ENCODE measurements around the gene DHX15.

Gene DHX15

GRCh38 chr4:24551492-24552289 is 32.7 kb downstream of the DHX15 start:
- H3K27ac ChIP-seq (ENCODE audit: low read depth, low read length) = no peak overlapping the region
- peaks cover 12 to 29% (median 28%) of the 10 kb centered on the region in 5 donors for H3K36me3 ChIP-seq (ENCODE audit: control insufficient read depth in 5 of 5, insufficient read depth in 5 of 5, low read length in 5 of 5)
- no peaks in the 10 kb centered on the region for H3K27me3 ChIP-seq (ENCODE audit: control insufficient read depth in 5 of 5, insufficient read depth in 4 of 5, low read length in 5 of 5)
- peak overlapping the region in 1 of 5 donors; percentile 4 for H3K9ac ChIP-seq (ENCODE audit: low read length in 5 of 5)
- no peaks in the 10 kb centered on the region for H3K9me3 ChIP-seq (ENCODE audit: control insufficient read depth in 5 of 5, low read length in 5 of 5)
- H3K4me1 ChIP-seq (ENCODE audit: control insufficient read depth in 5 of 5, insufficient read depth in 5 of 5, low read length in 5 of 5) = peaks cover 0 to 11% (median 5%) of the 10 kb centered on the region in 5 donors
- H3K4me3 ChIP-seq (ENCODE audit: low read depth in 1 of 5, low read length in 5 of 5) = no peak overlapping the region

GRCh38 chr4:24550441-24551175 is 33.7 kb downstream of the DHX15 start:
- Histone ChIP-seq H3K4me3 (ENCODE audit: low read depth in 1 of 5, low read length in 5 of 5) (no peak overlapping the region), H3K4me1 (ENCODE audit: control insufficient read depth in 5 of 5, insufficient read depth in 5 of 5, low read length in 5 of 5) (peaks cover 0 to 14% (median 4%) of the 10 kb centered on the region in 5 donors), H3K27me3 (ENCODE audit: control insufficient read depth in 5 of 5, insufficient read depth in 4 of 5, low read length in 5 of 5) (no peaks in the 10 kb centered on the region), H3K9ac (ENCODE audit: low read length in 5 of 5) (no peak overlapping the region), H3K36me3 (ENCODE audit: control insufficient read depth in 5 of 5, insufficient read depth in 5 of 5, low read length in 5 of 5) (peaks cover 12 to 29% (median 26%) of the 10 kb centered on the region in 5 donors), H3K27ac (ENCODE audit: low read depth, low read length) (no peak overlapping the region), H3K9me3 (ENCODE audit: control insufficient read depth in 5 of 5, low read length in 5 of 5) (no peaks in the 10 kb centered on the region)

- peaks cover 11 to 29% (median 18%) of the 10 kb centered on the region in 5 donors for H3K36me3 ChIP-seq (ENCODE audit: control insufficient read depth in 5 of 5, insufficient read depth in 5 of 5, low read length in 5 of 5)
- no peaks in the 10 kb centered on the region for H3K9me3 ChIP-seq (ENCODE audit: control insufficient read depth in 5 of 5, low read length in 5 of 5)
- H3K4me1 ChIP-seq (ENCODE audit: control insufficient read depth in 5 of 5, insufficient read depth in 5 of 5, low read length in 5 of 5) = peaks cover 0 to 20% (median 8%) of the 10 kb centered on the region in 5 donors
- H3K9ac ChIP-seq (ENCODE audit: low read length in 5 of 5) = no peak overlapping the region
- no peak overlapping the region for H3K27ac ChIP-seq (ENCODE audit: low read depth, low read length)
- H3K4me3 ChIP-seq (ENCODE audit: low read depth in 1 of 5, low read length in 5 of 5) = no peak overlapping the region
- no peaks in the 10 kb centered on the region for H3K27me3 ChIP-seq (ENCODE audit: control insufficient read depth in 5 of 5, insufficient read depth in 4 of 5, low read length in 5 of 5)
Observed at GRCh38 chr4:24547979-24548378, 36.4 kb downstream of the DHX15 start.

GRCh38 chr4:24544208-24544988 is 40.0 kb downstream of the DHX15 start:
- Histone ChIP-seq H3K9ac (ENCODE audit: low read length in 5 of 5) (no peak overlapping the region), H3K9me3 (ENCODE audit: control insufficient read depth in 5 of 5, low read length in 5 of 5) (no peaks in the 10 kb centered on the region), H3K27me3 (ENCODE audit: control insufficient read depth in 5 of 5, insufficient read depth in 4 of 5, low read length in 5 of 5) (no peaks in the 10 kb centered on the region), H3K27ac (ENCODE audit: low read depth, low read length) (no peak overlapping the region), H3K4me1 (ENCODE audit: control insufficient read depth in 5 of 5, insufficient read depth in 5 of 5, low read length in 5 of 5) (peaks cover 0 to 10% (median 3%) of the 10 kb centered on the region in 5 donors), H3K4me3 (ENCODE audit: low read depth in 1 of 5, low read length in 5 of 5) (no peak overlapping the region), H3K36me3 (ENCODE audit: control insufficient read depth in 5 of 5, insufficient read depth in 5 of 5, low read length in 5 of 5) (peaks cover 34 to 54% (median 43%) of the 10 kb centered on the region in 5 donors)

- peaks cover 42 to 60% (median 50%) of the 10 kb centered on the region in 5 donors for H3K36me3 ChIP-seq (ENCODE audit: control insufficient read depth in 5 of 5, insufficient read depth in 5 of 5, low read length in 5 of 5)
- no peaks in the 10 kb centered on the region for H3K27me3 ChIP-seq (ENCODE audit: control insufficient read depth in 5 of 5, insufficient read depth in 4 of 5, low read length in 5 of 5)
- H3K27ac ChIP-seq (ENCODE audit: low read depth, low read length) = no peak overlapping the region
- H3K4me3 ChIP-seq (ENCODE audit: low read depth in 1 of 5, low read length in 5 of 5) = no peak overlapping the region
- H3K9ac ChIP-seq (ENCODE audit: low read length in 5 of 5) = no peak overlapping the region
- peaks cover 0 to 3% (median 0%) of the 10 kb centered on the region in 5 donors for H3K4me1 ChIP-seq (ENCODE audit: control insufficient read depth in 5 of 5, insufficient read depth in 5 of 5, low read length in 5 of 5)
- no peaks in the 10 kb centered on the region for H3K9me3 ChIP-seq (ENCODE audit: control insufficient read depth in 5 of 5, low read length in 5 of 5)
Observed at GRCh38 chr4:24537025-24537424, 47.3 kb downstream of the DHX15 start.

GRCh38 chr4:24535399-24535798 is 49.0 kb downstream of the DHX15 start:
- Histone ChIP-seq H3K4me3 (ENCODE audit: low read depth in 1 of 5, low read length in 5 of 5) (no peak overlapping the region), H3K27ac (ENCODE audit: low read depth, low read length) (no peak overlapping the region), H3K27me3 (ENCODE audit: control insufficient read depth in 5 of 5, insufficient read depth in 4 of 5, low read length in 5 of 5) (no peaks in the 10 kb centered on the region), H3K4me1 (ENCODE audit: control insufficient read depth in 5 of 5, insufficient read depth in 5 of 5, low read length in 5 of 5) (peaks cover 0 to 3% (median 0%) of the 10 kb centered on the region in 5 donors), H3K9ac (ENCODE audit: low read length in 5 of 5) (no peak overlapping the region), H3K36me3 (ENCODE audit: control insufficient read depth in 5 of 5, insufficient read depth in 5 of 5, low read length in 5 of 5) (peaks cover 41 to 58% (median 43%) of the 10 kb centered on the region in 5 donors), H3K9me3 (ENCODE audit: control insufficient read depth in 5 of 5, low read length in 5 of 5) (no peaks in the 10 kb centered on the region)

- peaks cover 0 to 3% (median 0%) of the 10 kb centered on the region in 5 donors for H3K4me1 ChIP-seq (ENCODE audit: control insufficient read depth in 5 of 5, insufficient read depth in 5 of 5, low read length in 5 of 5)
- H3K9me3 ChIP-seq (ENCODE audit: control insufficient read depth in 5 of 5, low read length in 5 of 5) = no peaks in the 10 kb centered on the region
- H3K9ac ChIP-seq (ENCODE audit: low read length in 5 of 5) = no peak overlapping the region
- no peak overlapping the region for H3K4me3 ChIP-seq (ENCODE audit: low read depth in 1 of 5, low read length in 5 of 5)
- no peak overlapping the region for H3K27ac ChIP-seq (ENCODE audit: low read depth, low read length)
- no peaks in the 10 kb centered on the region for H3K27me3 ChIP-seq (ENCODE audit: control insufficient read depth in 5 of 5, insufficient read depth in 4 of 5, low read length in 5 of 5)
- H3K36me3 ChIP-seq (ENCODE audit: control insufficient read depth in 5 of 5, insufficient read depth in 5 of 5, low read length in 5 of 5) = peaks cover 42 to 60% (median 46%) of the 10 kb centered on the region in 5 donors
Observed at GRCh38 chr4:24533364-24533763, 51.0 kb downstream of the DHX15 start.

GRCh38 chr4:24529555-24529954 is 54.8 kb downstream of the DHX15 start:
- Histone ChIP-seq H3K27ac (ENCODE audit: low read depth, low read length) (no peak overlapping the region), H3K36me3 (ENCODE audit: control insufficient read depth in 5 of 5, insufficient read depth in 5 of 5, low read length in 5 of 5) (peaks cover 43 to 75% (median 61%) of the 10 kb centered on the region in 5 donors), H3K4me3 (ENCODE audit: low read depth in 1 of 5, low read length in 5 of 5) (no peak overlapping the region), H3K9ac (ENCODE audit: low read length in 5 of 5) (no peak overlapping the region), H3K27me3 (ENCODE audit: control insufficient read depth in 5 of 5, insufficient read depth in 4 of 5, low read length in 5 of 5) (no peaks in the 10 kb centered on the region), H3K4me1 (ENCODE audit: control insufficient read depth in 5 of 5, insufficient read depth in 5 of 5, low read length in 5 of 5) (no peaks in the 10 kb centered on the region), H3K9me3 (ENCODE audit: control insufficient read depth in 5 of 5, low read length in 5 of 5) (no peaks in the 10 kb centered on the region)

- H3K9ac ChIP-seq (ENCODE audit: low read length in 5 of 5) = no peak overlapping the region
- H3K9me3 ChIP-seq (ENCODE audit: control insufficient read depth in 5 of 5, low read length in 5 of 5) = no peaks in the 10 kb centered on the region
- H3K27ac ChIP-seq (ENCODE audit: low read depth, low read length) = no peak overlapping the region
- no peaks in the 10 kb centered on the region for H3K27me3 ChIP-seq (ENCODE audit: control insufficient read depth in 5 of 5, insufficient read depth in 4 of 5, low read length in 5 of 5)
- peaks cover 33 to 76% (median 53%) of the 10 kb centered on the region in 5 donors for H3K36me3 ChIP-seq (ENCODE audit: control insufficient read depth in 5 of 5, insufficient read depth in 5 of 5, low read length in 5 of 5)
- H3K4me1 ChIP-seq (ENCODE audit: control insufficient read depth in 5 of 5, insufficient read depth in 5 of 5, low read length in 5 of 5) = no peaks in the 10 kb centered on the region
- H3K4me3 ChIP-seq (ENCODE audit: low read depth in 1 of 5, low read length in 5 of 5) = no peak overlapping the region
Observed at GRCh38 chr4:24527371-24527770, 57.0 kb downstream of the DHX15 start.
